ENCODE data around the gene SPIN1.

DNA sequence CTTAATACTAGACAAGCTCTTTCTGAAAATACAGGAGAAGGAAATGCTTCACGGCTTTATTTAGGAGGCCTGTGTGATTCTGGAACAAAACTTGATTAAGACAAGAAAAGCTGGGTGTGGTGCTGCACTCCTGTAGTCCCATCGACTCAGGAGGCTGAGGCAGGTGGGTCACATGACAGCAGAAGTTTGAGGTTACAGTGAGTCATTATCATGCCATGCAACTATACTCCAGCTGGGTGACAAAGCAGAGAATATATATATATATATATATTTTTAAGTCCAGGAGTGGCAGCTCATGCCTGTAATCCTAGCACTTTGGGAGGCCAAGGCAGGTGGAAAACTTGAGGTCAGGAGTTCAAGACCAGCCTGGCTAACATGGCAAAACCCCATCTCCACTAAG, 33.1 kb upstream of the SPIN1 start:
- TF ChIP-seq, protein P1, sequence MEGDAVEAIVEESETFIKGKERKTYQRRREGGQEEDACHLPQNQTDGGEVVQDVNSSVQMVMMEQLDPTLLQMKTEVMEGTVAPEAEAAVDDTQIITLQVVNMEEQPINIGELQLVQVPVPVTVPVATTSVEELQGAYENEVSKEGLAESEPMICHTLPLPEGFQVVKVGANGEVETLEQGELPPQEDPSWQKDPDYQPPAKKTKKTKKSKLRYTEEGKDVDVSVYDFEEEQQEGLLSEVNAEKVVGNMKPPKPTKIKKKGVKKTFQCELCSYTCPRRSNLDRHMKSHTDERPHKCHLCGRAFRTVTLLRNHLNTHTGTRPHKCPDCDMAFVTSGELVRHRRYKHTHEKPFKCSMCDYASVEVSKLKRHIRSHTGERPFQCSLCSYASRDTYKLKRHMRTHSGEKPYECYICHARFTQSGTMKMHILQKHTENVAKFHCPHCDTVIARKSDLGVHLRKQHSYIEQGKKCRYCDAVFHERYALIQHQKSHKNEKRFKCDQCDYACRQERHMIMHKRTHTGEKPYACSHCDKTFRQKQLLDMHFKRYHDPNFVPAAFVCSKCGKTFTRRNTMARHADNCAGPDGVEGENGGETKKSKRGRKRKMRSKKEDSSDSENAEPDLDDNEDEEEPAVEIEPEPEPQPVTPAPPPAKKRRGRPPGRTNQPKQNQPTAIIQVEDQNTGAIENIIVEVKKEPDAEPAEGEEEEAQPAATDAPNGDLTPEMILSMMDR (conservative IDR thresholded peaks at IDR 0.05; ENCODE audit: low read depth in 2 of 2) = no peak
- TF ChIP-seq EZH2 (IDR thresholded peaks at IDR 0.05; ENCODE audit: low read depth, unreplicated experiment) = no peak
- TF ChIP-seq EZH2phosphoT487 (IDR thresholded peaks at IDR 0.05; ENCODE audit: unreplicated experiment) = no peak
- TF ChIP-seq POLR2AphosphoS5 (IDR thresholded peaks at IDR 0.05; ENCODE audit: low read depth) = no peak
- no peak for TF ChIP-seq STAT1 (IDR thresholded peaks at IDR 0.05; ENCODE audit: unreplicated experiment)
- no peak for TF ChIP-seq CREB1 (CRISPR knock-in tag; IDR thresholded peaks at IDR 0.05; ENCODE audit: low read depth)
- TF ChIP-seq, protein P2, sequence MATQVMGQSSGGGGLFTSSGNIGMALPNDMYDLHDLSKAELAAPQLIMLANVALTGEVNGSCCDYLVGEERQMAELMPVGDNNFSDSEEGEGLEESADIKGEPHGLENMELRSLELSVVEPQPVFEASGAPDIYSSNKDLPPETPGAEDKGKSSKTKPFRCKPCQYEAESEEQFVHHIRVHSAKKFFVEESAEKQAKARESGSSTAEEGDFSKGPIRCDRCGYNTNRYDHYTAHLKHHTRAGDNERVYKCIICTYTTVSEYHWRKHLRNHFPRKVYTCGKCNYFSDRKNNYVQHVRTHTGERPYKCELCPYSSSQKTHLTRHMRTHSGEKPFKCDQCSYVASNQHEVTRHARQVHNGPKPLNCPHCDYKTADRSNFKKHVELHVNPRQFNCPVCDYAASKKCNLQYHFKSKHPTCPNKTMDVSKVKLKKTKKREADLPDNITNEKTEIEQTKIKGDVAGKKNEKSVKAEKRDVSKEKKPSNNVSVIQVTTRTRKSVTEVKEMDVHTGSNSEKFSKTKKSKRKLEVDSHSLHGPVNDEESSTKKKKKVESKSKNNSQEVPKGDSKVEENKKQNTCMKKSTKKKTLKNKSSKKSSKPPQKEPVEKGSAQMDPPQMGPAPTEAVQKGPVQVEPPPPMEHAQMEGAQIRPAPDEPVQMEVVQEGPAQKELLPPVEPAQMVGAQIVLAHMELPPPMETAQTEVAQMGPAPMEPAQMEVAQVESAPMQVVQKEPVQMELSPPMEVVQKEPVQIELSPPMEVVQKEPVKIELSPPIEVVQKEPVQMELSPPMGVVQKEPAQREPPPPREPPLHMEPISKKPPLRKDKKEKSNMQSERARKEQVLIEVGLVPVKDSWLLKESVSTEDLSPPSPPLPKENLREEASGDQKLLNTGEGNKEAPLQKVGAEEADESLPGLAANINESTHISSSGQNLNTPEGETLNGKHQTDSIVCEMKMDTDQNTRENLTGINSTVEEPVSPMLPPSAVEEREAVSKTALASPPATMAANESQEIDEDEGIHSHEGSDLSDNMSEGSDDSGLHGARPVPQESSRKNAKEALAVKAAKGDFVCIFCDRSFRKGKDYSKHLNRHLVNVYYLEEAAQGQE (IDR thresholded peaks at IDR 0.05; ENCODE audit: unreplicated experiment) = no peak
- TF ChIP-seq JUNB (IDR thresholded peaks at IDR 0.05; ENCODE audit: unreplicated experiment) = no peak
